ENCODE measurements around the gene SMC3. TPM values are rescaled to one million over a fixed set of nuclear protein-coding genes. Genes with fewer than 3 reads are reported as not detected.
"Not testable (repeated sequence)": the region's sequence is repeated elsewhere in the genome, so short reads cannot be mapped to it uniquely, and the experiment has no call there.

The SMC3 gene
- total and polyA plus RNA-seq, 12 donors, result 10.0 to 38.8 (median 21.5) TPM

DNA sequence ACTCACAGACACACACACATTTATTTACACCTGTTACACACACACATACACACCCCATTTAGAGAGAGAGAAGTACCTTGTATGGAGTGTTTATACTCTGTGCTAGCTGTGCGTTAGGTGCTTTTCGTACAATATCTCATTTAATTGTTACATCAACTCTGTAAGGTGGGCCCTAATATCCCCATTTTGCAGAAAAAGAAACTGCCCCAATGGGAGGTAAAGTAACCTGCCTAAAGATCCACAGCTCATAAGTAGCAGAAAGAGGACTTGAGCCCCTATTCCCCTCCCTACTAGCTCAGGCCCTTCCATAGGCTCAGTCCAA, 52.9 kb downstream of the SMC3 start:
- WGBS, 4 donors, result 91 to 100% (median 96%) methylated on average over 2 of the region's 2 CpGs
- H3K36me3 ChIP-seq (replicated peaks in 1 of 2), result no peaks in the 10 kb centered on the region
- no peak overlapping the region for H3K4me3 ChIP-seq
- no peak overlapping the region for H3K27ac ChIP-seq
- H3K27me3 ChIP-seq, result no peaks in the 10 kb centered on the region
- no peak for TF ChIP-seq POLR2A (IDR thresholded peaks at IDR 0.05)
- TF ChIP-seq, protein P1, sequence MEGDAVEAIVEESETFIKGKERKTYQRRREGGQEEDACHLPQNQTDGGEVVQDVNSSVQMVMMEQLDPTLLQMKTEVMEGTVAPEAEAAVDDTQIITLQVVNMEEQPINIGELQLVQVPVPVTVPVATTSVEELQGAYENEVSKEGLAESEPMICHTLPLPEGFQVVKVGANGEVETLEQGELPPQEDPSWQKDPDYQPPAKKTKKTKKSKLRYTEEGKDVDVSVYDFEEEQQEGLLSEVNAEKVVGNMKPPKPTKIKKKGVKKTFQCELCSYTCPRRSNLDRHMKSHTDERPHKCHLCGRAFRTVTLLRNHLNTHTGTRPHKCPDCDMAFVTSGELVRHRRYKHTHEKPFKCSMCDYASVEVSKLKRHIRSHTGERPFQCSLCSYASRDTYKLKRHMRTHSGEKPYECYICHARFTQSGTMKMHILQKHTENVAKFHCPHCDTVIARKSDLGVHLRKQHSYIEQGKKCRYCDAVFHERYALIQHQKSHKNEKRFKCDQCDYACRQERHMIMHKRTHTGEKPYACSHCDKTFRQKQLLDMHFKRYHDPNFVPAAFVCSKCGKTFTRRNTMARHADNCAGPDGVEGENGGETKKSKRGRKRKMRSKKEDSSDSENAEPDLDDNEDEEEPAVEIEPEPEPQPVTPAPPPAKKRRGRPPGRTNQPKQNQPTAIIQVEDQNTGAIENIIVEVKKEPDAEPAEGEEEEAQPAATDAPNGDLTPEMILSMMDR (IDR thresholded peaks at IDR 0.05), result no peak
- intact Hi-C loops (cut with DNase I), result no loop called here
- no peaks in the 10 kb centered on the region for H3K4me1 ChIP-seq (replicated peaks in 1 of 2)
- DNase-seq, result no peak
- H3K9me3 ChIP-seq (replicated peaks in 1 of 3), result no peaks in the 10 kb centered on the region

DNA sequence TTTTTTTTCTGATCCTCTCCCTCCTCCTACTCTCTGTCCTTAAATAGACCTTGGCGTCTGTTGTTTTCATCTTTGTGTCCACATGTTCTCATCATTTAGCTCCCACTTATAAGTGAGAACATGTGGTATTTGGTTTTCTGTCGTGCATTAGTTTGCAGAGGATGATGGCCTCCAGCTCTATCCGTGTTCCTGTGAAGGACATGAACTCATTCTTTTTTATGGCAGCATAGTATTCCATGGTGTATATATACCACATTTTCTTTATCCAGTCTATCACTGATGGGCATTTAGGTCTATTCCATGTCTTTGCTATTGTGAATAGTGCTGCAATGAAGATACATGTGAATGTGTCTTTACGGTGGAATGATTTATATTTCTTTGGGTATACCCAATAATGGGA, 55.8 kb downstream of the SMC3 start:
- intact Hi-C loops (cut with DNase I); H3K27me3 ChIP-seq; H3K4me3 ChIP-seq; H3K9me3 ChIP-seq (replicated peaks in 1 of 3); H3K27ac ChIP-seq; H3K4me1 ChIP-seq (replicated peaks in 1 of 2); DNase-seq; H3K36me3 ChIP-seq (replicated peaks in 1 of 2): not testable (repeated sequence)
- WGBS, 4 donors, result 73 to 88% (median 84%) methylated on average over 4 of the region's 4 CpGs

DNA sequence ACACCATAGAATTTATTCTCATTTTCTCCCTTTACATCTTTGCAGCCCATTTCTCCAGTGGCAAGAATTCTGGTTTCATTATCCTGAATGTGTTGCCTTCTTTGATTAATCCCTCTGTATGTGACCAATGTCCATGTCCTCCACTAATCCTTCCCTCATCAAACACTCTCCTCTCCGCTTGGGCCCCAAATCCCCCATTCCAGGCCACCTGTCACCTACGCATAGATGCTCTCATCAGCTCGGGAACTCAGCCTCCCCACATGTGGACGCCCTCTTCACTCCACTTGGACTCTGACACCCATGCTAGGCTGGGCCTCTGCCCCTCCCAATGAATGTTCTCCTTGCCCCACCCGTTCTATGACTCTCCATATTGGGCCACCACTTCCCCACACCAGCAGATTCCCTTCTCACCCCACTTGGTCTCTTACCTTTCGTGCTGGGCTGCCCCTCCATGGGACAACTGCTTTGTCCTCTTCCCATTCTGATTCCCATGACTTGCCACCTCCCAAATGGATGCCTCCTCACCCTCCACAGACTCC, 57.9 kb downstream of the SMC3 start:
- 87 to 92% (median 88%) methylated on average over 6 of the region's 6 CpGs for WGBS, 4 donors
- Histone ChIP-seq H3K9me3 (replicated peaks in 1 of 3) (no peaks in the 10 kb centered on the region), H3K27me3 (no peaks in the 10 kb centered on the region), H3K27ac (no peak overlapping the region), H3K36me3 (replicated peaks in 1 of 2) (no peaks in the 10 kb centered on the region), H3K4me1 (replicated peaks in 1 of 2) (no peaks in the 10 kb centered on the region), H3K4me3 (no peak overlapping the region)
- intact Hi-C loops (cut with DNase I), result no loop called here
- no peak for DNase-seq
- TF ChIP-seq, protein P1 (IDR thresholded peaks at IDR 0.05), result no peak
- TF ChIP-seq POLR2A (IDR thresholded peaks at IDR 0.05), result no peak

DNA sequence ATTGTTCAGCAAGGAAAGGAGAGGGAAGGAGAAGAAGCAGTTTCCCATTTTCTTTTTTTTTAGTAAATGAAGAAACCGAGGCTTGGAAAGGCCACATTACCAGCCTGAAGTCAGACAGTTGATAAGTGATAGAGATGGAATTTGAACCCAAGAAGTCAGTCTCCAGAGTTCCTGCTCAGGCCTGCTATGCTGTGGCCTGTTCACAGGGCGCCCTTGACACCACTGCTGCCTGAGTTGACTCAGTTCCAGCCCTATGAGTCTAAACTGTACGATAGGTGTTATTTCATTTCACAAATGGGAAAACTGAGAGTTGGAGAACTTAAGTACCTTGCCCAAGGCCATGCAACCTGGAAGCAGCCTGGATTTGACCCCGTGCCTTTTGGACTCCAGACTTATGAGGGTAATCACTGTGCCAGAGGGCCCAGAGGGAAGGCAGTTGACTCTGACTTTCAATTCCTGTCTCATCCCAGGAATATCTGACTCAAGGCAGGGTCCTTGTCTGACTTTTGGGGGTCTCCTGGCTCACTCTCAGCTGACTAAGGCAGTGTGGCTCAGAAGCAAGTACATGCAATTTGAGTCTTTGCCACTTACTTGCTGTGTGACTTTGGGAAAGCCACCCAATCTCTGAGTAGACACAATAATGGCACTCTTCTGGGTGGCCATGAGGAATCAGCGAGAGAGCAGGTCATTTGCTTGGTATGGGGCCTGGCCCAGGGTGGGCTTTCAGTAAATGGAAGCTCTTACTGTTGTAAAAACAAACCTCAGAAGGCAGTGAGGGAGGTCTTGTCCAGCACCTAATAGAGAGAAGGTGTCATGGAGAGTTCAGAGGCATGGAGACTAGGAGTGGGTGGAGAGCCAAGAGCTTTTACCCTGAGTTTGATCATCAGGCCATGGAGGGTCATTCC, 58.7 kb downstream of the SMC3 start:
- no peak for DNase-seq
- intact Hi-C loops (cut with DNase I), result no loop called here
- no peak overlapping the region for H3K27ac ChIP-seq
- no peaks in the 10 kb centered on the region for H3K36me3 ChIP-seq (replicated peaks in 1 of 2)
- H3K4me3 ChIP-seq, result no peak overlapping the region
- TF ChIP-seq POLR2A (IDR thresholded peaks at IDR 0.05), result no peak
- TF ChIP-seq, protein P1 (IDR thresholded peaks at IDR 0.05), result no peak
- H3K27me3 ChIP-seq, result no peaks in the 10 kb centered on the region
- 81 to 90% (median 86%) methylated on average over 5 of the region's 5 CpGs for WGBS, 4 donors
- no peaks in the 10 kb centered on the region for H3K4me1 ChIP-seq (replicated peaks in 1 of 2)
- H3K9me3 ChIP-seq (replicated peaks in 1 of 3), result no peaks in the 10 kb centered on the region

DNA sequence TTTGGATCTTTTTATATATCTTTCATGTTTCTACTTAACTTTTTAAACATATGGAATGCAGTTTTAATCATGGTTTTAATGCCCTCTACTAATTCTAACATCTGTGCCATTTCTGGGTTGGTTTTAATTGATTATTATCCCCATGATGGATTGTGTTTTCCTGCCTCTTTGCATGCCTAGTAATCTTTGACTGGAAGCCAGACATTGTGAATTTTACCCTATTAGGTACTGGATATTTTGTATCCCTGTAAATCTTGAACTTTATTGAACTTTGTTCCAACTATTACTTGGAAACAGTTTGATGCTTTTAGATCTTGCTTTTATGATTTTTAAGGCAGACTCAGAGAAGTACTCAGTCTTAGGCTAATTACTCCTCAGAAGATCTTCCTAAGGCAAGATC, 60.7 kb downstream of the SMC3 start:
- Histone ChIP-seq H3K4me3 (no peak overlapping the region), H3K4me1 (replicated peaks in 1 of 2) (no peaks in the 10 kb centered on the region), H3K27me3 (no peaks in the 10 kb centered on the region), H3K27ac (no peak overlapping the region), H3K9me3 (replicated peaks in 1 of 3) (no peaks in the 10 kb centered on the region), H3K36me3 (replicated peaks in 1 of 2) (no peaks in the 10 kb centered on the region)
- TF ChIP-seq POLR2A (IDR thresholded peaks at IDR 0.05), result no peak
- TF ChIP-seq, protein P1 (IDR thresholded peaks at IDR 0.05), result no peak
- intact Hi-C loops (cut with DNase I), result no loop called here
- no peak for DNase-seq
